K562 (cell line): ENCODE data around the gene TFEB. TPM values are rescaled to one million over a fixed set of nuclear protein-coding genes. Genes with fewer than 3 reads are reported as not detected.

Source experiments
- CREB1 ChIP-seq, 2 experiments: sonication (generic) in 1 of 2; formaldehyde crosslinking in 1 of 2; IDR thresholded peaks; 2 replicates each; pipeline versions ENCODE4 v1.6.1 to v1.8.0; 2012 to 2022; ENCODE audit warnings: inconsistent platforms in 1 of 2, mild to moderate bottlenecking in 1 of 2, missing genetic modification reagents in 1 of 2, moderate library complexity in 1 of 2
- HDAC6 ChIP-seq: IDR thresholded peaks from 2 replicates; pipeline ENCODE4 v1.6.1; 2012; ENCODE audit warnings: low read depth, mild to moderate bottlenecking, control low read depth, inconsistent platforms, low read length, moderate library complexity
- HSF4 ChIP-seq: fragments of 250-450 bp; sonication (Bioruptor Pico); IDR thresholded peaks from 2 replicates; pipeline ENCODE4 v2.1.2; 2022; ENCODE audit warnings: mild to moderate bottlenecking, moderate library complexity, borderline replicate concordance
- IFI16 ChIP-seq: fragments of 250-450 bp; sonication (Bioruptor Pico); IDR thresholded peaks from 2 replicates; pipeline ENCODE4 v2.1.2; 2022; ENCODE audit warnings: mild to moderate bottlenecking, inconsistent platforms
- IRF2 ChIP-seq: sonication (generic); formaldehyde crosslinking; IDR thresholded peaks from 2 replicates; pipeline ENCODE4 v1.8.1; 2022; ENCODE audit warnings: mild to moderate bottlenecking, missing genetic modification reagents
- KLF13 ChIP-seq: fragments of 450-650 bp; IDR thresholded peaks from 2 replicates; pipeline ENCODE4 v1.6.1; 2016; ENCODE audit warnings: missing genetic modification characterization, low read depth, mild to moderate bottlenecking, missing compliant biosample characterization, moderate library complexity, borderline replicate concordance
- MTA1 ChIP-seq: fragments of 450-650 bp; IDR thresholded peaks from 2 replicates; pipeline ENCODE4 v1.6.1; 2017; ENCODE audit warnings: borderline replicate concordance
- PHB ChIP-seq: fragments of 250-450 bp; sonication (Bioruptor Pico); IDR thresholded peaks from 2 replicates; pipeline ENCODE4 v1.5.0; 2021
- PHB2 ChIP-seq: fragments of 450-650 bp; IDR thresholded peaks from 2 replicates; pipeline ENCODE4 v1.6.1; 2017; ENCODE audit warnings: low read depth
- PHF21A ChIP-seq: fragments of 450-650 bp; IDR thresholded peaks from 2 replicates; pipeline ENCODE4 v1.6.1; 2017; ENCODE audit warnings: low read depth, borderline replicate concordance
- RBM34 ChIP-seq: fragments of 200-400 bp; formaldehyde crosslinking; IDR thresholded peaks from 2 replicates; pipeline ENCODE4 v1.6.1; 2018; ENCODE audit warnings: low read length, borderline replicate concordance; ENCODE audit not compliant: insufficient read depth
- SAFB ChIP-seq: fragments of 200-400 bp; formaldehyde crosslinking; IDR thresholded peaks from 2 replicates; pipeline ENCODE4 v1.6.1; 2017; ENCODE audit warnings: low read depth, low read length, borderline replicate concordance
- SETDB1 ChIP-seq: IDR thresholded peaks from one replicate; pipeline ENCODE4 v1.6.1; 2012; ENCODE audit warnings: low read length, control low read depth, inconsistent platforms
- SIN3B ChIP-seq: fragments of 450-650 bp; IDR thresholded peaks from 2 replicates; pipeline ENCODE4 v1.6.1; 2017; ENCODE audit warnings: low read depth, mild to moderate bottlenecking, moderate library complexity
- SMAD4 ChIP-seq: fragments of 250-450 bp; sonication (Bioruptor Pico); conservative IDR thresholded peaks from 2 replicates; pipeline ENCODE4 v1.8.0; 2021; ENCODE audit warnings: inconsistent platforms, mild to moderate bottlenecking, moderate library complexity
- THAP7 ChIP-seq: fragments of 250-450 bp; sonication (Bioruptor Pico); IDR thresholded peaks from 2 replicates; pipeline ENCODE4 v1.5.0; 2021
- TRIM28 ChIP-seq: fragments of 450-650 bp; IDR thresholded peaks from 2 replicates; pipeline ENCODE4 v1.6.1; 2017
- ZKSCAN1 ChIP-seq: fragments of 150-350 bp; IDR thresholded peaks from 2 replicates; pipeline ENCODE4 v1.6.1; 2016; ENCODE audit warnings: low read depth, low read length
- ZNF24 ChIP-seq: fragments of 450-650 bp; IDR thresholded peaks from 2 replicates; pipeline ENCODE4 v1.6.1; 2016
- ZNF551 ChIP-seq: fragments of 250-450 bp; sonication (Bioruptor Pico); IDR thresholded peaks from 2 replicates; pipeline ENCODE4 v1.5.0; 2021; ENCODE audit warnings: mild to moderate bottlenecking, moderate library complexity
- ZNF699 ChIP-seq: fragments of 250-450 bp; sonication (Bioruptor Pico); IDR thresholded peaks from 2 replicates; pipeline ENCODE4 v1.8.0; 2021; ENCODE audit warnings: mild to moderate bottlenecking, moderate library complexity; ENCODE audit not compliant: insufficient replicate concordance
- polyA plus RNA-seq, 8 experiments: library from polyadenylated mRNA; depleted of rRNA in 4 of 8; stranded (reverse) in 5 of 8; unstranded in 3 of 8; fragments of >200 nt; fragmentation: Nextera tagmentation in 2 of 8; fragmentation: Illumina TruSeq in 1 of 8; extraction: Ambion mirVana in 2 of 8; extraction: Trizol in 1 of 8; gene quantifications; 2 replicates each; pipeline versions ENCODE4 v1.2.1 to v1.2.3, GENCODE V29; 2011 to 2014; ENCODE audit warnings: inconsistent platforms in 1 of 8, missing spikeins in 1 of 8
- total RNA-seq, 7 experiments: library from RNA; depleted of rRNA in 6 of 7; stranded (reverse); fragments of >200 nt in 6 of 7; fragmentation: Illumina TruSeq in 2 of 7; extraction: Trizol in 2 of 7; gene quantifications; 2 replicates each; pipeline versions ENCODE4 v1.2.1 to v1.2.3, GENCODE V29; 2011 to 2021; ENCODE audit warnings: low replicate concordance in 1 of 7
- TF ChIP-seq, protein P1 (sequence below): sonication (generic); formaldehyde crosslinking; IDR thresholded peaks from 2 replicates; pipeline ENCODE4 v1.8.0; 2022; ENCODE audit warnings: mild to moderate bottlenecking, missing genetic modification reagents
- TF ChIP-seq, protein P2 (sequence below): fragments of 450-650 bp; IDR thresholded peaks from 2 replicates; pipeline ENCODE4 v1.6.1; 2018; ENCODE audit warnings: mild to moderate bottlenecking, low read depth; ENCODE audit not compliant: partially characterized antibody
- TF ChIP-seq, protein P3 (sequence below): sonication (generic); formaldehyde crosslinking; IDR thresholded peaks from 2 replicates; pipeline ENCODE4 v1.9.0; 2022; ENCODE audit warnings: mild to moderate bottlenecking, missing genetic modification reagents

TFEB gene
- total and polyA plus RNA-seq, 9 of the 15 experiments (the other 6 are each of a cell fraction or from before 2014, with no cell fraction given) = 0.04 to 4.7 (median 2.0) TPM

DNA sequence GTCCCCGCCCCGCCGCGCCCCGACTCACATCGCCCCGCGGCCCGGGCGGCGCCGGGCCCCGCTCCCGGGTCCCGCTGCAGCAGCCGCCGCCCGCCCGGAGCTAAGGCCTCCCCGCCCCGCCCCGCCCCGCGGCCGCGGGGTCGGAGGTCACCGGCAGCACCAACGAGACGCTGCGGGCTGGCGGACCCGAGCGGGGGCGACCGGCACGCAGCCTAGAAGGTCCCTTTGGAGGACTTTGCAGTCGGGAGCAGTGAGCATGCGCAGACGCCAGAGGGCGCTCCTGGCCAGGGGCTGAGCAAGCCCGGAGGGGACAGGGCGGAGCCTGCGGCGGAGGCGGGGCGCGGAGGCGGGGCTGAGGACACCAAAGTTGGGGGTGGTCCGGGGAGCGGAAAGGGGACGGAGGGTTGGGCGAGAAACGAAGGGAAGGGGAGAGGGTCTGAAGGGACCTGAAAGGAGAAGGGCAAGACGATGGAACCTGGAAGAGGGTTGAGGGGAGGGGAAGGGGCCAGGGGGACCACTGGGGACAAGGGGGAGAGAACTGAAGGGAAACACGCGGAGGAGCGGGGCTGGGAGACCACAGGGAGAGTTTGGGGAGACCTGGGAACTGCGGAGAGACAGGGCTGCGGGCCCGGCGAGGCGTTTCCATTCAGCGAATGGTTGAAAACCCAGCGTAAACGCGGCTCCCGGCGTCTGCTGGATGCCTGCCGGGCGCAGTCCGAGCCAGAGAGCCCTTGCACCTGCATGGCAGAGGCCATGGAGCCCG, 44.6 kb upstream of the TFEB start, which contains the start of gene FRS3 (continued):
- TF ChIP-seq ZNF24 (peak; percentile 64; the same call in 1 of the 2 replicates), PHB (CRISPR knock-in tag) (no peak), SETDB1 (no peak), MTA1 (peak; percentile 56; the same call in 1 of the 2 replicates), PHF21A (peak; percentile 19; the same call in 1 of the 2 replicates), KLF13 (tag) (no peak), SAFB (no peak), SMAD4 (CRISPR knock-in tag) (peak; percentile 68), CREB1 (IDR thresholded peaks at IDR 0.05) (peak; percentile 65), CREB1 (CRISPR knock-in tag; IDR thresholded peaks at IDR 0.05) (peak; percentile 79), IFI16 (CRISPR knock-in tag) (no peak), ZKSCAN1 (peak; percentile 12; the same call in 1 of the 2 replicates), RBM34 (no peak), HDAC6 (no peak), TRIM28 (no peak), SIN3B (peak; percentile 83), HSF4 (CRISPR knock-in tag) (no peak), ZNF551 (CRISPR knock-in tag) (no peak), ZNF699 (CRISPR knock-in tag) (no peak), IRF2 (no peak), PHB2 (no peak), THAP7 (CRISPR knock-in tag) (no peak)
- TF ChIP-seq, protein P1, sequence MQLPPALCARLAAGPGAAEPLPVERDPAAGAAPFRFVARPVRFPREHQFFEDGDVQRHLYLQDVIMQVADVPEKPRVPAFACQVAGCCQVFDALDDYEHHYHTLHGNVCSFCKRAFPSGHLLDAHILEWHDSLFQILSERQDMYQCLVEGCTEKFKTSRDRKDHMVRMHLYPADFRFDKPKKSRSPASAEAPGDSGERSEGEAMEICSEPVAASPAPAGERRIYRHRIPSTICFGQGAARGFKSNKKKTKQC (CRISPR knock-in tag) = peak; percentile 75; the same call in 1 of the 2 replicates
- TF ChIP-seq, protein P2, sequence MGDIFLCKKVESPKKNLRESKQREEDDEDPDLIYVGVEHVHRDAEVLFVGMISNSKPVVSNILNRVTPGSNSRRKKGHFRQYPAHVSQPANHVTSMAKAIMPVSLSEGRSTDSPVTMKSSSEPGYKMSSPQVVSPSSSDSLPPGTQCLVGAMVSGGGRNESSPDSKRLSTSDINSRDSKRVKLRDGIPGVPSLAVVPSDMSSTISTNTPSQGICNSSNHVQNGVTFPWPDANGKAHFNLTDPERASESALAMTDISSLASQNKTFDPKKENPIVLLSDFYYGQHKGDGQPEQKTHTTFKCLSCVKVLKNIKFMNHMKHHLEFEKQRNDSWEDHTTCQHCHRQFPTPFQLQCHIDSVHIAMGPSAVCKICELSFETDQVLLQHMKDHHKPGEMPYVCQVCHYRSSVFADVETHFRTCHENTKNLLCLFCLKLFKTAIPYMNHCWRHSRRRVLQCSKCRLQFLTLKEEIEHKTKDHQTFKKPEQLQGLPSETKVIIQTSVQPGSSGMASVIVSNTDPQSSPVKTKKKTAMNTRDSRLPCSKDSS = no peak
- TF ChIP-seq, protein P3, sequence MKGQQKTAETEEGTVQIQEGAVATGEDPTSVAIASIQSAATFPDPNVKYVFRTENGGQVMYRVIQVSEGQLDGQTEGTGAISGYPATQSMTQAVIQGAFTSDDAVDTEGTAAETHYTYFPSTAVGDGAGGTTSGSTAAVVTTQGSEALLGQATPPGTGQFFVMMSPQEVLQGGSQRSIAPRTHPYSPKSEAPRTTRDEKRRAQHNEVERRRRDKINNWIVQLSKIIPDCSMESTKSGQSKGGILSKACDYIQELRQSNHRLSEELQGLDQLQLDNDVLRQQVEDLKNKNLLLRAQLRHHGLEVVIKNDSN (CRISPR knock-in tag) = peak; percentile 28
